GM21447 (cell line): ENCODE measurements around the gene ASPG.

Source experiments
- ATAC-seq: cut with Tn5 transposase; IDR thresholded peaks from one replicate; pipeline ENCODE4 v1.9.1; 2021; ENCODE audit not compliant: unreplicated experiment

ASPG gene

GRCh38 chr14:104093366-104094055, 8.0 kb downstream of the ASPG start:
- no peak for ATAC-seq

- no peak for ATAC-seq
These were observed 8.7 kb downstream of the ASPG start for GRCh38 chr14:104094056-104094708.

- ATAC-seq = no peak
These were observed 9.4 kb downstream of the ASPG start for GRCh38 chr14:104094709-104095425.

GRCh38 chr14:104095426-104096310, 10.2 kb downstream of the ASPG start:
- ATAC-seq = no peak

GRCh38 chr14:104096318-104096717, 10.8 kb downstream of the ASPG start:
- ATAC-seq = no peak

- no peak for ATAC-seq
These were observed 11.5 kb downstream of the ASPG start for GRCh38 chr14:104096751-104097700.

GRCh38 chr14:104098272-104099095, 13.0 kb downstream of the ASPG start:
- no peak for ATAC-seq

- ATAC-seq = no peak
These were observed 13.9 kb downstream of the ASPG start for GRCh38 chr14:104099096-104100041.

GRCh38 chr14:104100171-104101085, 14.9 kb downstream of the ASPG start:
- no peak for ATAC-seq

GRCh38 chr14:104101086-104101621, 15.7 kb downstream of the ASPG start:
- no peak for ATAC-seq

- ATAC-seq = no peak
These were observed 16.3 kb downstream of the ASPG start for GRCh38 chr14:104101651-104102281.

GRCh38 chr14:104102282-104102914, 16.9 kb downstream of the ASPG start:
- ATAC-seq = no peak

- ATAC-seq = no peak
These were observed 17.6 kb downstream of the ASPG start for GRCh38 chr14:104103061-104103445.

GRCh38 chr14:104103446-104104075, 18.1 kb downstream of the ASPG start:
- no peak for ATAC-seq
